Stimulated activated naive CD4-positive, alpha-beta T cell (primary cell): ENCODE results near the gene ALDH3A1.
A peak's percentile ranks its signal among the peaks of the same experiment; 100 is the strongest.

Experiments
- DNase-seq, 6 experiments: peaks; one replicate each; lab custom pipeline; 2025; lab: John Stamatoyannopoulos, UW

ALDH3A1 gene

GRCh38 chr17:19759568-19760549, 11.8 kb upstream of the ALDH3A1 start:
- DNase-seq: no peak

GRCh38 chr17:19757536-19758180, 9.6 kb upstream of the ALDH3A1 start:
- DNase-seq: no peak

- no peak for DNase-seq
These were observed 8.4 kb upstream of the ALDH3A1 start for GRCh38 chr17:19756546-19756945.

- no peak for DNase-seq
These were observed 7.9 kb upstream of the ALDH3A1 start for GRCh38 chr17:19755821-19756510.

- no peak for DNase-seq
These were observed 7.3 kb upstream of the ALDH3A1 start for GRCh38 chr17:19755392-19755791.

GRCh38 chr17:19753661-19754463, 5.8 kb upstream of the ALDH3A1 start:
- DNase-seq: no peak

GRCh38 chr17:19753051-19753509, 5.0 kb upstream of the ALDH3A1 start:
- DNase-seq: no peak

- DNase-seq: no peak
These were observed 4.3 kb upstream of the ALDH3A1 start for GRCh38 chr17:19752216-19753050.

- DNase-seq: no peak
These were observed 2.7 kb upstream of the ALDH3A1 start for GRCh38 chr17:19750835-19751234.

- no peak for DNase-seq
These were observed 2.0 kb upstream of the ALDH3A1 start for GRCh38 chr17:19750020-19750572.

- no peak for DNase-seq
These were observed 702 bp upstream of the ALDH3A1 start for GRCh38 chr17:19748807-19749193.

- no peak for DNase-seq
These were observed 859 bp downstream of the ALDH3A1 start for GRCh38 chr17:19747159-19747719.

- no peak for DNase-seq
These were observed 1.6 kb downstream of the ALDH3A1 start for GRCh38 chr17:19746517-19746916.

GRCh38 chr17:19744922-19745757, 3.0 kb downstream of the ALDH3A1 start:
- peak; percentile 68 to 86 (median 80) for DNase-seq

- DNase-seq: no peak
These were observed 3.6 kb downstream of the ALDH3A1 start for GRCh38 chr17:19744492-19744891.

- no peak for DNase-seq
These were observed 4.7 kb downstream of the ALDH3A1 start for GRCh38 chr17:19743101-19744100.

- no peak for DNase-seq
These were observed 5.6 kb downstream of the ALDH3A1 start for GRCh38 chr17:19742495-19742894.
